ENCODE data around the gene ACSF3.

Gene ACSF3

GRCh38 chr16:89080196-89080853 lies 13.3 kb upstream of the ACSF3 start:
- H3K4me3 ChIP-seq (ENCODE audit: low read depth, low read length), result no peak overlapping the region
- H3K27ac ChIP-seq (ENCODE audit: extremely low read depth, low read depth, low read length), result no peak overlapping the region
- TF ChIP-seq ZNF16 (tag by site-specific recombination; IDR thresholded peaks at IDR 0.05; ENCODE audit: low read depth), result no peak
- no peak for TF ChIP-seq SETDB1 (IDR thresholded peaks at IDR 0.05; ENCODE audit: insufficient read length, low read length)
- no peak for TF ChIP-seq ZNF169 (tag by site-specific recombination; IDR thresholded peaks at IDR 0.05)
- no peak for TF ChIP-seq ZFP41 (tag by site-specific recombination; IDR thresholded peaks at IDR 0.05; ENCODE audit: borderline replicate concordance)
- no peak for TF ChIP-seq ZNF768 (tag by site-specific recombination; IDR thresholded peaks at IDR 0.05)
- no peak for TF ChIP-seq YY1 (tag by site-specific recombination; IDR thresholded peaks at IDR 0.05)
- no peak for TF ChIP-seq ZNF19 (tag by site-specific recombination; IDR thresholded peaks at IDR 0.05; ENCODE audit: low read depth)
- TF ChIP-seq ZNF544 (tag by site-specific recombination; IDR thresholded peaks at IDR 0.05), result no peak
- no peak for TF ChIP-seq ZNF707 (tag by site-specific recombination; IDR thresholded peaks at IDR 0.05)
- no peak for TF ChIP-seq ZNF239 (tag by site-specific recombination; IDR thresholded peaks at IDR 0.05)
- TF ChIP-seq ZBTB49 (tag by site-specific recombination; IDR thresholded peaks at IDR 0.05; ENCODE audit: low read depth), result no peak
- TF ChIP-seq ZNF513 (tag by site-specific recombination; IDR thresholded peaks at IDR 0.05), result no peak
- no peak for TF ChIP-seq HIC1 (tag by site-specific recombination; IDR thresholded peaks at IDR 0.05)
- no peak for TF ChIP-seq ZNF639 (tag by site-specific recombination; IDR thresholded peaks at IDR 0.05)
- H3K4me1 ChIP-seq (ENCODE audit: control insufficient read depth, insufficient read depth, low read length), result no peaks in the 10 kb centered on the region
- H3K9me3 ChIP-seq (ENCODE audit: control insufficient read depth, insufficient read depth, low read depth, low read length), result no peaks in the 10 kb centered on the region
- POLR2A ChIA-PET, result no interaction called here
- no peaks in the 10 kb centered on the region for H3K36me3 ChIP-seq (ENCODE audit: control insufficient read depth in 2 of 2, insufficient read depth in 1 of 2, low read length in 2 of 2)
- CTCF ChIA-PET, result no interaction called here

GRCh38 chr16:89081556-89081955 lies 12.1 kb upstream of the ACSF3 start:
- H3K27ac ChIP-seq (ENCODE audit: extremely low read depth, low read depth, low read length), result no peak overlapping the region
- no peaks in the 10 kb centered on the region for H3K9me3 ChIP-seq (ENCODE audit: control insufficient read depth, insufficient read depth, low read depth, low read length)
- H3K36me3 ChIP-seq (ENCODE audit: control insufficient read depth in 2 of 2, insufficient read depth in 1 of 2, low read length in 2 of 2), result no peaks in the 10 kb centered on the region
- POLR2A ChIA-PET, result no interaction called here
- TF ChIP-seq ZNF837 (tag by site-specific recombination; IDR thresholded peaks at IDR 0.05), result no peak
- TF ChIP-seq ZNF501 (tag by site-specific recombination; IDR thresholded peaks at IDR 0.05), result no peak
- TF ChIP-seq HOXD13 (CRISPR knock-in tag; IDR thresholded peaks at IDR 0.05; ENCODE audit: borderline replicate concordance), result no peak
- TF ChIP-seq ZBTB11 (tag by site-specific recombination; conservative IDR thresholded peaks at IDR 0.05; ENCODE audit: low read depth), result no peak
- TF ChIP-seq ZNF404 (tag by site-specific recombination; IDR thresholded peaks at IDR 0.05), result no peak
- no peak for TF ChIP-seq ZNF791 (tag by site-specific recombination; IDR thresholded peaks at IDR 0.05)
- TF ChIP-seq ZSCAN18 (tag by site-specific recombination; IDR thresholded peaks at IDR 0.05), result no peak
- no peak for TF ChIP-seq HOXA7 (CRISPR knock-in tag; IDR thresholded peaks at IDR 0.05; ENCODE audit: borderline replicate concordance)
- TF ChIP-seq ZNF223 (tag by site-specific recombination; IDR thresholded peaks at IDR 0.05), result no peak
- TF ChIP-seq ZNF169 (tag by site-specific recombination; IDR thresholded peaks at IDR 0.05), result no peak
- no peak for TF ChIP-seq ZNF239 (tag by site-specific recombination; IDR thresholded peaks at IDR 0.05)
- no peak overlapping the region for H3K4me3 ChIP-seq (ENCODE audit: low read depth, low read length)
- CTCF ChIA-PET, result no interaction called here
- H3K4me1 ChIP-seq (ENCODE audit: control insufficient read depth, insufficient read depth, low read length), result no peaks in the 10 kb centered on the region
